Right lobe of liver (tissue), 4 donors: Measurements from ENCODE around the gene ZMYM4.

Experiments used
- POLR2A ChIP-seq: fragments of 450-650 bp; IDR thresholded peaks from one replicate; pipeline ENCODE4 v1.6.1; 2017; ENCODE audit warnings: antibody characterized with exemption, mild to moderate bottlenecking
- TF ChIP-seq, protein P1 (sequence below), 4 donors: fragments of 200-600 bp in 3 of 4; fragments of 450-650 bp in 1 of 4; IDR thresholded peaks; one replicate each; pipeline versions ENCODE4 v1.5.1 to v1.8.0; 2016 to 2022; ENCODE audit warnings: antibody characterized with exemption in 4 of 4, mild to moderate bottlenecking in 2 of 4
- donor health status: DM: no; HTN: no; CAD: no.
- donor health status: DM: no; HTN: no; CAD: no.
- donor health status: DM: no; HTN: yes; CAD: no.

DNA sequence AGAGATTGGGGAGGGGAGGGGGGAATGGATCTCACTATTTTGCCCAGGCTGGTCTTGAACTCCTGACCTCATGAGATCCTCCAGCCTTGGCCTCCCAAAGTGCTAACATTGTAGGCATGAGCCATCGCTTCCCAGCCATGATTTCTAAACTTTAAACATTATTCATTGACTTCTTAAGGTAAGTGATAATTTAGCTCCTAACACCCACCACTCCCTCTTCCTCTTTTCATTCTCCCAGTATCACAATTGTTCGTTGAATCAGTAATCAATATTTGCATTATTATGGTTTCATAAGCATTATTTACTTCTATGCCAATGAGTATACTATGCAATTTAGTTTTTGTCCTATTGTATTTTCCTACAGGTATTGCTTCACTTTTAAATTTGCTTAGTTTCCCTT is 42.0 kb upstream of the ZMYM4 start:
- TF ChIP-seq POLR2A, result no peak
- TF ChIP-seq, protein P1, sequence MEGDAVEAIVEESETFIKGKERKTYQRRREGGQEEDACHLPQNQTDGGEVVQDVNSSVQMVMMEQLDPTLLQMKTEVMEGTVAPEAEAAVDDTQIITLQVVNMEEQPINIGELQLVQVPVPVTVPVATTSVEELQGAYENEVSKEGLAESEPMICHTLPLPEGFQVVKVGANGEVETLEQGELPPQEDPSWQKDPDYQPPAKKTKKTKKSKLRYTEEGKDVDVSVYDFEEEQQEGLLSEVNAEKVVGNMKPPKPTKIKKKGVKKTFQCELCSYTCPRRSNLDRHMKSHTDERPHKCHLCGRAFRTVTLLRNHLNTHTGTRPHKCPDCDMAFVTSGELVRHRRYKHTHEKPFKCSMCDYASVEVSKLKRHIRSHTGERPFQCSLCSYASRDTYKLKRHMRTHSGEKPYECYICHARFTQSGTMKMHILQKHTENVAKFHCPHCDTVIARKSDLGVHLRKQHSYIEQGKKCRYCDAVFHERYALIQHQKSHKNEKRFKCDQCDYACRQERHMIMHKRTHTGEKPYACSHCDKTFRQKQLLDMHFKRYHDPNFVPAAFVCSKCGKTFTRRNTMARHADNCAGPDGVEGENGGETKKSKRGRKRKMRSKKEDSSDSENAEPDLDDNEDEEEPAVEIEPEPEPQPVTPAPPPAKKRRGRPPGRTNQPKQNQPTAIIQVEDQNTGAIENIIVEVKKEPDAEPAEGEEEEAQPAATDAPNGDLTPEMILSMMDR (IDR thresholded peaks at IDR 0.05), result no peak
